WTC11 (cell line): ENCODE measurements around the gene CLIP1.

Experiments
- ATF3 ChIP-seq: sonication (generic); formaldehyde crosslinking; conservative IDR thresholded peaks from 2 replicates; pipeline ENCODE4 v1.8.1; 2022; ENCODE audit warnings: mild to moderate bottlenecking, missing genetic modification reagents
- CREM ChIP-seq: sonication (generic); formaldehyde crosslinking; IDR thresholded peaks from 2 replicates; pipeline ENCODE4 v1.8.1; 2022; ENCODE audit warnings: mild to moderate bottlenecking, missing genetic modification reagents, moderate library complexity
- IRF1 ChIP-seq: sonication (generic); formaldehyde crosslinking; IDR thresholded peaks from 2 replicates; pipeline ENCODE4 v1.8.0; 2023; ENCODE audit warnings: missing genetic modification reagents
- MXD4 ChIP-seq: fragments of 250-450 bp; sonication (Bioruptor Pico); IDR thresholded peaks from 2 replicates; pipeline ENCODE4 v1.8.0; 2021; ENCODE audit warnings: mild to moderate bottlenecking, moderate library complexity, borderline replicate concordance
- NFE2L1 ChIP-seq: sonication (generic); formaldehyde crosslinking; IDR thresholded peaks from 2 replicates; pipeline ENCODE4 v1.8.1; 2023; ENCODE audit warnings: missing genetic modification reagents
- NR3C1 ChIP-seq: sonication (generic); formaldehyde crosslinking; conservative IDR thresholded peaks from 2 replicates; pipeline ENCODE4 v1.8.1; 2023; ENCODE audit warnings: low read depth, mild to moderate bottlenecking, missing genetic modification reagents
- RELA ChIP-seq: sonication (generic); formaldehyde crosslinking; IDR thresholded peaks from 2 replicates; pipeline ENCODE4 v1.8.1; 2022; ENCODE audit warnings: missing genetic modification reagents, mild to moderate bottlenecking, borderline replicate concordance
- RORB ChIP-seq: fragments of 250-450 bp; sonication (Bioruptor Pico); IDR thresholded peaks from 2 replicates; pipeline ENCODE4 v1.9.0; 2021; ENCODE audit warnings: mild to moderate bottlenecking
- ZBTB43 ChIP-seq: sonication (generic); formaldehyde crosslinking; IDR thresholded peaks from 2 replicates; pipeline ENCODE4 v1.8.1; 2023; ENCODE audit warnings: mild to moderate bottlenecking, missing genetic modification reagents
- ZNF396 ChIP-seq: fragments of 250-450 bp; sonication (Bioruptor Pico); IDR thresholded peaks from 2 replicates; pipeline ENCODE4 v1.8.0; 2021; ENCODE audit warnings: mild to moderate bottlenecking, moderate library complexity, borderline replicate concordance
- TF ChIP-seq, protein P1 (sequence below): sonication (generic); formaldehyde crosslinking; IDR thresholded peaks from 2 replicates; pipeline ENCODE4 v1.8.0; 2022; ENCODE audit warnings: mild to moderate bottlenecking, missing genetic modification reagents
- TF ChIP-seq, protein P2 (sequence below): fragments of 200-600 bp; IDR thresholded peaks from 2 replicates; pipeline ENCODE4 v1.8.0; 2022; ENCODE audit warnings: antibody characterized with exemption
- TF ChIP-seq, protein P3 (sequence below): sonication (generic); formaldehyde crosslinking; IDR thresholded peaks from 2 replicates; pipeline ENCODE4 v1.8.1; 2023; ENCODE audit warnings: mild to moderate bottlenecking, moderate library complexity, missing genetic modification reagents
- TF ChIP-seq, protein P4 (sequence below): sonication (generic); formaldehyde crosslinking; IDR thresholded peaks from 2 replicates; pipeline ENCODE4 v1.8.0; 2022; ENCODE audit warnings: mild to moderate bottlenecking, missing genetic modification reagents

DNA sequence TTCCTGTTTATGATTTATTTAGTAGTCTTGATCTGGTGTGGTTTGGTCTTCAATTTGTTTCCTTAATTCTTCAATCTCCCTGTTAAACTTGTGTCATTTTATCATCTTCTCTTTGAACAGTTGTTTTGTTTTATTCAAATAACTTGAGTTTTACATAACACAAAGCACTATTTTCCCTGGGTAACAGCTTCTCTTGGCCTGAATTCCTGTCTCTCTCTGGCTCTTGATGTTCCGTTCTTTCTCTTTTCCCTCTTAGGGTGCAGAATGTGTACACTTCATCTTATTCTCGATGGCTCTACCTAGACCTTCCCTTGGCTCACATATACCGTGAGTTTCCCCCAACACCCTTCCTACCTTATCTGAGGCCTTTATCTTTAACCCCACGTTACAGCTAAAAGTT, 119.4 kb downstream of the CLIP1 start:
- TF ChIP-seq, protein P1, sequence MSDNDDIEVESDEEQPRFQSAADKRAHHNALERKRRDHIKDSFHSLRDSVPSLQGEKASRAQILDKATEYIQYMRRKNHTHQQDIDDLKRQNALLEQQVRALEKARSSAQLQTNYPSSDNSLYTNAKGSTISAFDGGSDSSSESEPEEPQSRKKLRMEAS (CRISPR knock-in tag): no peak
- TF ChIP-seq, protein P2, sequence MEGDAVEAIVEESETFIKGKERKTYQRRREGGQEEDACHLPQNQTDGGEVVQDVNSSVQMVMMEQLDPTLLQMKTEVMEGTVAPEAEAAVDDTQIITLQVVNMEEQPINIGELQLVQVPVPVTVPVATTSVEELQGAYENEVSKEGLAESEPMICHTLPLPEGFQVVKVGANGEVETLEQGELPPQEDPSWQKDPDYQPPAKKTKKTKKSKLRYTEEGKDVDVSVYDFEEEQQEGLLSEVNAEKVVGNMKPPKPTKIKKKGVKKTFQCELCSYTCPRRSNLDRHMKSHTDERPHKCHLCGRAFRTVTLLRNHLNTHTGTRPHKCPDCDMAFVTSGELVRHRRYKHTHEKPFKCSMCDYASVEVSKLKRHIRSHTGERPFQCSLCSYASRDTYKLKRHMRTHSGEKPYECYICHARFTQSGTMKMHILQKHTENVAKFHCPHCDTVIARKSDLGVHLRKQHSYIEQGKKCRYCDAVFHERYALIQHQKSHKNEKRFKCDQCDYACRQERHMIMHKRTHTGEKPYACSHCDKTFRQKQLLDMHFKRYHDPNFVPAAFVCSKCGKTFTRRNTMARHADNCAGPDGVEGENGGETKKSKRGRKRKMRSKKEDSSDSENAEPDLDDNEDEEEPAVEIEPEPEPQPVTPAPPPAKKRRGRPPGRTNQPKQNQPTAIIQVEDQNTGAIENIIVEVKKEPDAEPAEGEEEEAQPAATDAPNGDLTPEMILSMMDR: no peak
- TF ChIP-seq NFE2L1: no peak
- TF ChIP-seq MXD4 (CRISPR knock-in tag): no peak
- TF ChIP-seq RORB (CRISPR knock-in tag): no peak
- TF ChIP-seq, protein P3, sequence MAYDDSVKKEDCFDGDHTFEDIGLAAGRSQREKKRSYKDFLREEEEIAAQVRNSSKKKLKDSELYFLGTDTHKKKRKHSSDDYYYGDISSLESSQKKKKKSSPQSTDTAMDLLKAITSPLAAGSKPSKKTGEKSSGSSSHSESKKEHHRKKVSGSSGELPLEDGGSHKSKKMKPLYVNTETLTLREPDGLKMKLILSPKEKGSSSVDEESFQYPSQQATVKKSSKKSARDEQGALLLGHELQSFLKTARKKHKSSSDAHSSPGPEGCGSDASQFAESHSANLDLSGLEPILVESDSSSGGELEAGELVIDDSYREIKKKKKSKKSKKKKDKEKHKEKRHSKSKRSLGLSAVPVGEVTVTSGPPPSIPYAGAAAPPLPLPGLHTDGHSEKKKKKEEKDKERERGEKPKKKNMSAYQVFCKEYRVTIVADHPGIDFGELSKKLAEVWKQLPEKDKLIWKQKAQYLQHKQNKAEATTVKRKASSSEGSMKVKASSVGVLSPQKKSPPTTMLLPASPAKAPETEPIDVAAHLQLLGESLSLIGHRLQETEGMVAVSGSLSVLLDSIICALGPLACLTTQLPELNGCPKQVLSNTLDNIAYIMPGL (CRISPR knock-in tag): no peak
- no peak for TF ChIP-seq ATF3 (CRISPR knock-in tag)
- no peak for TF ChIP-seq NR3C1 (CRISPR knock-in tag)
- TF ChIP-seq ZNF396 (CRISPR knock-in tag): no peak
- TF ChIP-seq IRF1 (CRISPR knock-in tag): no peak
- TF ChIP-seq, protein P4, sequence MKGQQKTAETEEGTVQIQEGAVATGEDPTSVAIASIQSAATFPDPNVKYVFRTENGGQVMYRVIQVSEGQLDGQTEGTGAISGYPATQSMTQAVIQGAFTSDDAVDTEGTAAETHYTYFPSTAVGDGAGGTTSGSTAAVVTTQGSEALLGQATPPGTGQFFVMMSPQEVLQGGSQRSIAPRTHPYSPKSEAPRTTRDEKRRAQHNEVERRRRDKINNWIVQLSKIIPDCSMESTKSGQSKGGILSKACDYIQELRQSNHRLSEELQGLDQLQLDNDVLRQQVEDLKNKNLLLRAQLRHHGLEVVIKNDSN (CRISPR knock-in tag): no peak
- no peak for TF ChIP-seq RELA (CRISPR knock-in tag)
- no peak for TF ChIP-seq CREM
- no peak for TF ChIP-seq ZBTB43 (CRISPR knock-in tag)
